Femur (tissue), 1 donor: Measurements from ENCODE around the gene RORB.

Experiments
- DNase-seq: peaks from one replicate; pipeline ENCODE4 v3.0.0-alpha.2; 2017

The RORB gene

GRCh38 chr9:74721696-74722660, 224.8 kb downstream of the RORB start:
- DNase-seq = no peak

- no peak for DNase-seq
These were observed 227.2 kb downstream of the RORB start for GRCh38 chr9:74724317-74724716.

- no peak for DNase-seq
These were observed 229.4 kb downstream of the RORB start for GRCh38 chr9:74726581-74726980.

GRCh38 chr9:74728176-74728575, 231.0 kb downstream of the RORB start:
- DNase-seq = no peak

- DNase-seq = no peak
These were observed 232.1 kb downstream of the RORB start for GRCh38 chr9:74729136-74729695.

- DNase-seq = no peak
These were observed 238.6 kb downstream of the RORB start for GRCh38 chr9:74735761-74736160.

GRCh38 chr9:74736646-74737045, 239.5 kb downstream of the RORB start:
- no peak for DNase-seq

GRCh38 chr9:74742191-74742790, 245.2 kb downstream of the RORB start:
- DNase-seq = no peak
